ENCODE results near the gene MALRD1.

The MALRD1 gene

DNA sequence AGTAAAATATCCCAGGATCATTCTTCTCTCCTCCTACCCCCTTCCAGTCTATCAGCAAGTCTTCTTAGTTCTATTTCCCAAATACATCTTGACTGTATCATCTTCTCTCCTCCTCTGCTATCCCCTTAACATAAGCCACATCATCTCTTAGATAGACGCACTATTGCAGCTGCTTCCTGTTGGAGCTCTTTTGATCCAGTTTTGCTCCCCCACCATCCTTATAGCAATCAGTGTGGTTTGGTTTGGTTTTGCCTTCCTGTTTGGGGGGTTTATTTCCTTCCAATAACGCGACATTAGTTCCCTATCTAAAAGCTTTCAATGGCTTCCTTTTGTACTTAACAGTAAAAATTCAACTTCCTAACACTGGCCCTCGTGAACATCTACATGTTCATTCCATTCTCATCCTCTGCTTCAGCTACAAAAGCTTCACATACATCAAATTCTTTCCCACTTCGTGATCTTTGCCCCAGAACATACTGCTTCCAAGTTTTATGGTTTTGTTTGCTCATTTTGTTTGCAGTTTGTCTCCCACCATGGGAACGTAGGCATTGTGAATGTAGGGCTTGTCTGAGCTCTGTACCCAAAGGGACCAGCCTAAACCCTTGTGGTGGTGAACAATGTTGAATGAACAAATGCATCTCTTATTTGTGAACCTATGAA is 734.0 kb downstream of the MALRD1 start:
- DNase-seq (ENCODE audit: low read depth), result no peak

DNA sequence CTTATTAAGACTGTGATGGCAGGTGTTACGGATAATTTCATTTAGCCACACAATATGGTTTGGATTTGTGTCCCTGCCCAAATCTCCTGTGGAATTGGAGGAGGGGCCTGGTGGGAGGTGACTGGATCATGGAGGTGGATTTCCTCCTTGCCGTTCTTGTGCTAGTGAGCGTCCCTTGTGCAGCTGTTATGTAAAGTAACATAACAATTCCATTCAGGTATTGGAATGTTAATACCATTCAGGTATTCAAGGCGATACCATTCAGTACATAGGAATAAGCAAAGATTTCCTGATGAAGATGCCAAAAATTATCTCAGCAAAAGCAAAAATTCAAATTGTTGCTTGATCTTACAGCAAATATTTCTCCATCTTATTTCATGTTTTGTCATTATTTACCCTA is 735.1 kb downstream of the MALRD1 start:
- DNase-seq (ENCODE audit: low read depth), result no peak
